GM23338 (cell line): ENCODE data around the gene ERP44. TPM values are rescaled to one million over a fixed set of nuclear protein-coding genes. Genes with fewer than 3 reads are reported as not detected.

ENCODE experiments used
- ATAC-seq: fragments of 200-7000 bp; cut with Tn5 transposase; 3 replicates; pipeline ENCODE4 v1.9.1; 2020
- DNase-seq: peaks from one replicate; pipeline ENCODE4 v3.0.0-alpha.2; 2015; ENCODE audit warnings: low spot score
- H2AFZ ChIP-seq: fragments of 200-600 bp; sonication (generic); 2 replicates; pipeline ENCODE4 v1.8.0; 2016; ENCODE audit warnings: antibody characterized with exemption, mild to moderate bottlenecking, moderate library complexity
- H3F3A ChIP-seq: fragments of 200-600 bp; sonication (generic); replicated peaks from 2 replicates; pipeline ENCODE4 v1.8.0; 2017; ENCODE audit warnings: antibody characterized with exemption, mixed run types, low read depth
- H3K27ac ChIP-seq: fragments of 200-600 bp; sonication (generic); 2 replicates; pipeline ENCODE4 v1.6.1; 2016; ENCODE audit warnings: low read depth
- H3K27me3 ChIP-seq: fragments of 200-600 bp; sonication (generic); 2 replicates; pipeline ENCODE4 v1.8.0; 2016; ENCODE audit warnings: mild to moderate bottlenecking, mixed run types, moderate library complexity; ENCODE audit not compliant: insufficient read depth
- H3K36me3 ChIP-seq: fragments of 200-600 bp; sonication (generic); 2 replicates; pipeline ENCODE4 v1.8.0; 2016; ENCODE audit warnings: mild to moderate bottlenecking; ENCODE audit not compliant: insufficient read depth
- H3K4me1 ChIP-seq: fragments of 200-600 bp; sonication (generic); 2 replicates; pipeline ENCODE4 v1.8.0; 2016; ENCODE audit warnings: mild to moderate bottlenecking, moderate library complexity; ENCODE audit not compliant: insufficient read depth
- H3K4me2 ChIP-seq: fragments of 200-600 bp; sonication (generic); 2 replicates; pipeline ENCODE4 v1.7.1; 2017; ENCODE audit warnings: mixed run types
- H3K4me3 ChIP-seq: fragments of 200-600 bp; sonication (generic); 2 replicates; pipeline ENCODE4 v1.6.1; 2016; ENCODE audit warnings: mixed run types
- H3K79me2 ChIP-seq: fragments of 200-600 bp; sonication (generic); replicated peaks from 2 replicates; pipeline ENCODE4 v1.8.0; 2017; ENCODE audit warnings: mild to moderate bottlenecking; ENCODE audit not compliant: insufficient read depth
- H3K9me2 ChIP-seq: fragments of 200-600 bp; sonication (generic); 2 replicates; pipeline ENCODE4 v1.8.0; 2017; ENCODE audit not compliant: insufficient read depth
- H4K20me1 ChIP-seq: fragments of 200-600 bp; sonication (generic); replicated peaks from 2 replicates; pipeline ENCODE4 v1.8.0; 2017; ENCODE audit warnings: mild to moderate bottlenecking; ENCODE audit not compliant: insufficient read depth
- H3K27ac Mint-ChIP-seq: 2 replicates; pipeline ENCODE4 v1.8.0; 2020; ENCODE audit warnings: inconsistent platforms, mild to moderate bottlenecking, moderate library complexity, mixed read lengths
- H3K27me3 Mint-ChIP-seq: 3 replicates; pipeline ENCODE4 v1.8.0; 2022; ENCODE audit warnings: low read depth, mild to moderate bottlenecking, moderate library complexity, mixed read lengths, inconsistent platforms; ENCODE audit not compliant: insufficient read depth, poor library complexity
- H3K36me3 Mint-ChIP-seq: 3 replicates; pipeline ENCODE4 v1.8.0; 2021; ENCODE audit warnings: low read depth, mild to moderate bottlenecking, inconsistent platforms, moderate library complexity, mixed read lengths
- H3K4me1 Mint-ChIP-seq: 3 replicates; pipeline ENCODE4 v1.8.0; 2020; ENCODE audit warnings: mild to moderate bottlenecking, inconsistent platforms, mixed read lengths
- H3K4me3 Mint-ChIP-seq: 3 replicates; pipeline ENCODE4 v1.8.0; 2021; ENCODE audit warnings: moderate library complexity, mild to moderate bottlenecking, inconsistent platforms, mixed read lengths
- H3K9me3 Mint-ChIP-seq: 3 replicates; pipeline ENCODE4 v1.8.0; 2020; ENCODE audit warnings: moderate library complexity, mild to moderate bottlenecking, inconsistent platforms, mixed read lengths
- CREB1 ChIP-seq: fragments of 250-450 bp; sonication (Bioruptor Pico); IDR thresholded peaks from 2 replicates; pipeline ENCODE4 v1.5.0; 2020; ENCODE audit warnings: low read depth, mild to moderate bottlenecking, moderate library complexity
- CTCF ChIP-seq, 2 experiments: fragments of 200-600 bp in 1 of 2; sonication (generic) in 1 of 2; conservative IDR thresholded peaks; 2 replicates each; pipeline versions ENCODE4 v1.5.1 to v1.6.1; 2016 to 2017; ENCODE audit warnings: antibody characterized with exemption in 2 of 2, low read depth in 2 of 2, mild to moderate bottlenecking in 2 of 2, moderate library complexity in 1 of 2
- ETS1 ChIP-seq: IDR thresholded peaks from 2 replicates; pipeline ENCODE4 v1.6.1; 2016; ENCODE audit warnings: antibody characterized with exemption
- EZH2 ChIP-seq: fragments of 200-600 bp; sonication (generic); IDR thresholded peaks from one replicate; pipeline ENCODE4 v1.8.0; 2017; ENCODE audit warnings: antibody characterized with exemption, mild to moderate bottlenecking, low read depth; ENCODE audit not compliant: unreplicated experiment
- EZH2phosphoT487 ChIP-seq: fragments of 200-600 bp; sonication (generic); IDR thresholded peaks from one replicate; pipeline ENCODE4 v1.8.1; 2018; ENCODE audit warnings: antibody characterized with exemption; ENCODE audit not compliant: unreplicated experiment
- JUNB ChIP-seq: IDR thresholded peaks from one replicate; pipeline ENCODE4 v1.6.1; 2016; ENCODE audit warnings: antibody characterized with exemption; ENCODE audit not compliant: unreplicated experiment
- NANOG ChIP-seq: IDR thresholded peaks from 2 replicates; pipeline ENCODE4 v1.6.1; 2016; ENCODE audit warnings: antibody characterized with exemption, borderline replicate concordance
- POLR2AphosphoS5 ChIP-seq: IDR thresholded peaks from 2 replicates; pipeline ENCODE4 v1.6.1; 2016; ENCODE audit warnings: antibody characterized with exemption, low read depth
- REST ChIP-seq: IDR thresholded peaks from one replicate; pipeline ENCODE4 v1.6.1; 2018; ENCODE audit warnings: antibody characterized with exemption; ENCODE audit not compliant: unreplicated experiment
- STAT1 ChIP-seq: IDR thresholded peaks from one replicate; pipeline ENCODE4 v1.6.1; 2016; ENCODE audit warnings: antibody characterized with exemption; ENCODE audit not compliant: unreplicated experiment
- ZNF114 ChIP-seq: fragments of 250-450 bp; sonication (Bioruptor Pico); IDR thresholded peaks from 2 replicates; pipeline ENCODE4 v1.5.0; 2020; ENCODE audit warnings: mild to moderate bottlenecking, moderate library complexity
- ZNF331 ChIP-seq: fragments of 250-450 bp; sonication (Bioruptor Pico); IDR thresholded peaks from 2 replicates; pipeline ENCODE4 v1.5.0; 2020; ENCODE audit warnings: low read depth, mild to moderate bottlenecking, moderate library complexity
- ZNF462 ChIP-seq: fragments of 250-450 bp; sonication (Bioruptor Pico); IDR thresholded peaks from 2 replicates; pipeline ENCODE4 v1.5.0; 2020; ENCODE audit warnings: mild to moderate bottlenecking, moderate library complexity
- polyA plus RNA-seq: library from polyadenylated mRNA; unstranded; fragments of >200 nt; fragmentation: Nextera tagmentation; extraction: Ambion mirVana; gene quantifications from 2 replicates; pipeline ENCODE4 v1.2.1, GENCODE V29; 2016
- total RNA-seq: library from RNA; depleted of rRNA; stranded (reverse); fragments of >200 nt; shearing (Covaris generic); gene quantifications from 2 replicates; pipeline ENCODE4 v1.2.3, GENCODE V29; 2014

Gene ERP44
- total and polyA plus RNA-seq, 2 experiments from 2014 or later: 13.0 to 24.1 TPM

GRCh38 chr9:100084734-100085133 is 14.1 kb downstream of the ERP44 start:
- Histone ChIP-seq H3K9me2 (no peaks in the 10 kb centered on the region), H3K79me2 (peaks cover 70% of the 10 kb centered on the region), H3F3A (no peaks in the 10 kb centered on the region), H3K4me2 (no peak overlapping the region), H3K4me3 (no peak overlapping the region), H3K36me3 (no peaks in the 10 kb centered on the region), H4K20me1 (no peaks in the 10 kb centered on the region), H3K27ac (no peak overlapping the region), H3K27me3 (no peaks in the 10 kb centered on the region), H2AFZ (no peak overlapping the region), H3K4me1 (peaks cover 28% of the 10 kb centered on the region)
- peaks cover 2% of the 10 kb centered on the region for H3K27me3 Mint-ChIP-seq
- ATAC-seq (no peak), DNase-seq (no peak)
- H3K4me1 Mint-ChIP-seq: peaks cover 38% of the 10 kb centered on the region
- no peak overlapping the region for H3K27ac Mint-ChIP-seq
- TF ChIP-seq EZH2: no peak
- TF ChIP-seq CTCF (conservative IDR thresholded peaks at IDR 0.05; ENCODE audit: low read depth in 2 of 2): no peak
- TF ChIP-seq ZNF462 (CRISPR knock-in tag): no peak
- no peak for TF ChIP-seq ZNF331 (CRISPR knock-in tag)
- TF ChIP-seq STAT1: no peak
- TF ChIP-seq POLR2AphosphoS5: no peak
- TF ChIP-seq ZNF114 (CRISPR knock-in tag): no peak
- TF ChIP-seq JUNB: no peak
- no peak for TF ChIP-seq EZH2phosphoT487
- TF ChIP-seq ETS1: no peak
- no peak for TF ChIP-seq CREB1 (CRISPR knock-in tag)
- TF ChIP-seq REST: no peak
- no peak for TF ChIP-seq NANOG
- no peak overlapping the region for H3K4me3 Mint-ChIP-seq
- H3K9me3 Mint-ChIP-seq: no peaks in the 10 kb centered on the region
- H3K36me3 Mint-ChIP-seq: no peaks in the 10 kb centered on the region
